GM21717 (cell line): ENCODE measurements around the gene MON2.

Source experiments
- ATAC-seq: cut with Tn5 transposase; IDR thresholded peaks from one replicate; pipeline ENCODE4 v1.9.1; 2021; ENCODE audit warnings: mild to moderate bottlenecking, moderate library complexity; ENCODE audit not compliant: unreplicated experiment

MON2 gene

GRCh38 chr12:62604373-62604772, 137.7 kb downstream of the MON2 start:
- no peak for ATAC-seq

GRCh38 chr12:62604871-62605270, 138.2 kb downstream of the MON2 start:
- ATAC-seq = no peak

- no peak for ATAC-seq
Measured at GRCh38 chr12:62605981-62606380, 139.4 kb downstream of the MON2 start.

DNA sequence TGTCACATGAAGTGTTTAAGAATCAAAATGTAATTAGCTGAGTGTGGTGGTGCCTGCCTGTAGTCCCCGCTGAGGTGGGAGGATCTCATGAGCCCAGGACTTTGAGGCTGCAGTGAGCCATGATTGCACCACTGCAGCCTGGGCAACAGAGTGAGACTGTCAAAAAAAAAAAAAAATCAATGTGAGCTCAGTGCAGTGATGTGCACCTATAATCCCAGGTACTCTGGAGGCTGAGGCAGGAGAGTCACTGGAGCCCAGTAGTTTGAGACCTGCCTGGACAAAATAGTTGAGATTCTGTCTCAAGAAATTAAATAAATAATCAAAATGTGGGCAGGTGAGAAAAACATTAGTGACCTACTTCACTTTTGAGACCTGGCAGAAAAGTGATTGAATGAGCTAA, 140.0 kb downstream of the MON2 start:
- ATAC-seq = no peak

GRCh38 chr12:62613081-62613480, 146.5 kb downstream of the MON2 start:
- no peak for ATAC-seq

DNA sequence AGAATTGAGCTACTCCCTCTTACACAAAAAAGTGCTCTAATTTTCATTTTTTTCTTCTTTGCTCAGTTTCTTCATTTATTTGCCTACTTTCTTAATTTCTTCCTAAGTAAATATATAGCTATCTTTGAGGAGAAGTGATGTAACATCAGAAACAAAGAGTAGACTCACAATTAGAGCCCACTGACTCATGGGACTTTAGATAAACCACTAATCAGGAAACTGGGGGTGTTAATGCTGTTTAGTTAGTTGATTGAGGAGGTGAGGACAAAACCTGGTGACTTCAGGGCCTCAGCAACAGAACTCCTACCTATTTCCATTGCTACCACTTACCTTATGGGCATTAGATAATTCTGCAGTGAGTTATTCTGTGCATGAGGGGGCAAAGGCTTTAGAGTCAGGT, 151.7 kb downstream of the MON2 start:
- ATAC-seq = no peak

DNA sequence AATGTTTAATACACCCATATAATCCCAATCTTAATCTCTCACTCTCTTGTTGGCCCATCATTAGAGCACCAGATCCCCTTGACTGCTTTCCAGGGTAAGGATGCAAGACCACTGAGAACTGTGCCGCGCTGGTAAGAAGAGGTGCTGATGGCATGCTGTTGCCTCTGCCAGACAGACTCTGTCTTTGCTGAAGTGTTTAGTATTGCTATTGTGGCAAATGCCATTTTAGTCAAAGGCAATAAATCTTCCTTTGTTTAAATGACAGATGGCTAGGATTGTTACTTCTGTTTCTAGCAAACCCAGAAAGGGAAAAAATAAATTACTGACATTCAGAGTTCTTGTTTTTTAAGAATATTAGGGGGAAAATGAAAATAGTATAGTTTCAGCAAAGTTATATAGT, 152.3 kb downstream of the MON2 start:
- no peak for ATAC-seq

GRCh38 chr12:62621101-62621638, 154.5 kb downstream of the MON2 start:
- no peak for ATAC-seq

DNA sequence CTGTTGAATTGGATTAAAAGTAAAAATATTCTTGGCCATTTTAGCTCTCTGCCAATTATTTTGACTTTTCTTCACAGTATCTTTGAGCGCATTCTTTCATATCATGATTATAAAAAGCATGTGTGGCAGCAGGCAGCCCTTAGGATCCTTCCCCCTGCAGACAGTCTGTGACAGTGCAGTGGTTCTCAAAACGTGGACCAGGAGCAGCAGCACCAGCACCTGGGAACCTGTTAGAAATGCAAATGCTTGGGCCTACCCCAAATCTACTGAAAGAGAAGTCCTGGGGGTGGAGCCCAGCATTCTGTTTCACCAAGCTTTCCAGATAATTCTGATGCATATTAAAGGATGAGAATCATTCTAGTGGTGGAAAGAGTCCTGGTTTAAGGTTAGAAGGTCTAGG, 155.6 kb downstream of the MON2 start:
- ATAC-seq = no peak

DNA sequence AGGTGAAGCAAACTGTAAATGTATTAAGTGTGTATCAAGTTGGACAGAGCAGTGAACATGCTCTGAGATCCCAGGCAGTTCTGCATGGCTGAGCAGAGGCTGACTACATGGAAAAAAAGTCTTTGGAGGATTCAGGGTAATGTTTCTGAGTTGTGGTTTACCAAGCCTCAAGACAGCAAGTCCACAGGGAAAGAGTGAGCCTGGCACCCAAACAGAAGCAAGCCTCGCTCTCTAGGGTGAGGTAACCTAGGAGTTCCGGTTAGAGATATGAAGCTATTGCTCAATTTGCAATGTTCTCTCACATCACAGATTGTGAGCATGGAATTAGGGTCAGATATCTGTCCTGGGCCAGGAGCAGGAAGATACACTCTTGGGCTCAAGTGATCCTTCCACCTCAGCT, 158.6 kb downstream of the MON2 start:
- no peak for ATAC-seq

DNA sequence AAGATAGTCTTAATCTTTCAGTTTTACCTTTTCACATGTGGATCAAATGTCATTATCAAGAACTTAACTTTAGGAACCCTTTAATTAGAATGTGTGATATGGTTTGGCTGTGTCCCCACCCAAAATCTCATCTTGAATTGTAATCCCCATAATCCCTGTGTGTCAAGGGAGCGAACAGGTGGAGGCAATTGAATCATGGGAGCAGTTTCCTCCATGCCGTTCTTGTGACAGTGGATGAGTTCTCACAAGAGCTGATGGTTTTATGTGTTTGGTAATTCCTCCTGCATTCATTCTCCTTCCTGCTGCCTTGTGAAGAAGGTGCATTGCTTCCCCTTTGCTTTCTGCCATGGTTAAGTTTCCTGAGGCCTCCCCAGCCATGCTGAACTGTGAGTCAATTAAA, 160.6 kb downstream of the MON2 start:
- ATAC-seq = no peak

DNA sequence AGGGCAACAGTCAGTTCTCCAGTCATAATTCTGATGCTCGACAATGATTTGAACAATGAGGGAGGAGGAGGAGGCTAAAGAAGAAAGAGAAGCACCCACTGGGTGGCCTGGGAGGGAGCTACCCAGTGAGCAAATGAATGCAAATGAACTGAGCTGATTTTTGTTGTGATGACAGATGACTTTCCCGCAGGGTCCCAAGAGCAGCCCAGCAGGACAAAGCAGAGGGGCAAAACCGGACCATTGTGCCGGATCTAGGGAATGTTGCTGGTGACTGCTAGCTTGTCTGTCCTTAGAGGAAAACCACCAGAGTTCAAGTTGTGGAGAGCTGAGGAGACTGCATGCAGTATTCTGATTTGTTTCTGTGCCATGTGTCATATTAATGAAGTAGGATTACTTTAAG, 162.8 kb downstream of the MON2 start:
- ATAC-seq = no peak

DNA sequence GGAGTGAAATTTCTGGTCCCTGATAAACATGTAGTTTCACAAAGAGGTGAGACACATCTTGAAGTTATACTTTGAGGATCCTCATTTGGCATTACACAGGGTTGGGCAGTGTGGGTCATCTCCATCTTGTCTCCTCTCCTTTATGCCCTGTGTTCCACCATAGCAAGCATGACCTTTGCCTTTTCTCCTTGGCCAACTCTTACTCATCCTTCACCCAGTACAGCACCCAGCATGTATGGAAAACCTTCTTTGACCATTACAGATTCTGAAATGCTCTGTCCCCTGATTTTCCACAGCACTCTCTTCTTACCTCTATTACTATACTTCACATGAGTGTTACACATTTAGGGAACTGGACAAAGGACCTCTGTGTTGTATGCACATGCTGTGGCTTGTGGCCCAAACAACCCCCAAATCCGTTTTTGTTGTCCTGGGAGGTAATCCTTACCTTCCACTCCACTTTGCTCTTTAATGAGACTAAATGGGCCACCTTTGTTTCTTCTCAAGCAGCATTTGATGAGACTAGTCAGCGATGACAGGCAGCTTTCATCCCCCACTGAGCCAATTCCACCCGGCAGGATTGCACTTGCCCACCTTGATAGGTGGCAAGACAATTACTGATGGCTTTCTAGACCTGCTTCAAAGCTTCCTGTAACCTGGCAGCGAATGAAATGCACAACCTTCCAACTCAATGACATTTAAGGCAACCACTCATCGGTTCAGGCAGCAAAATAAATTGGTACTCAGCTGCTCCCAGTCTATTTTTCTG, 163.5 kb downstream of the MON2 start:
- no peak for ATAC-seq

GRCh38 chr12:62631471-62632410, 165.1 kb downstream of the MON2 start:
- peak; percentile 57 for ATAC-seq

- ATAC-seq = peak; percentile 53
Measured at GRCh38 chr12:62632411-62632918, 165.8 kb downstream of the MON2 start.

DNA sequence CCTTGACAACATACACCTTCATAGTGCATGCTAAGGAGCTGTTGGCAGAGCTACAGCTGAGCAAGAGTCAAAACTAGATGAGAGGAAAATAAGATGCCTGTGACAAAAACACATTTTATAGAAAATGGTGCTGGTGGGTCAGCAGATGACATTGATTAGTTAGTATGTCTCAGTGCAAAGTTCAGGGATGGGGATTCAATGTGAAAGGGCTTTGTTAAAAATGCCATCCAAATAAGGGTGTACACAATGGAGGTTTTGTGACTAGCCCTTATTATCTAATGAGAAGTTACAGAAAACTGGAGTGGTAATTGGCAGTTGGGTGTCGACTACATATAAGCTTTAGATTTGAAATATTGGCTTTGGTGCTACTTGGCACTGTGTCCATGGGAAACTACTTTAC, 169.0 kb downstream of the MON2 start:
- no peak for ATAC-seq

DNA sequence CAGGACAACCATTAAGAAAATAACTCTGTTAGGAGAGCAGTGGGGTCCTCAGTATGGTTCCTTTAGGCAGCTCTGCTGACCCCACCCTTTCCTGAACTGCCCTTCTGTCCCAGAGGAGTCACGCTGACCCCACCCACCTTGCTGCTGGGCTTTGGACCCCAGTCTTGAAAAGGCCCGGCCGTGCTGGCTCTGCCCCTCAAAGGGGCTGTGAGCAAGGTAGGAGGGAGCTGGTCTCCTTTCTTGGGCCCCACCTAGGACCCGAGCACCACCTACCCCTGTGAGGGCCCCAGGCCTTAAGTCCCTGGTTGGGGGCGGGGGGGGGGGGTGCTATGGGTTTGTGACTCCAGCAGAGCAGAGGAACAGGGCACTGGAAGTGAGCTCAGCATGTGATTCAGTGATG, 171.1 kb downstream of the MON2 start:
- ATAC-seq = no peak

- ATAC-seq = peak; percentile 97
Measured at GRCh38 chr12:62640910-62641448, 174.4 kb downstream of the MON2 start.

GRCh38 chr12:62642486-62642885, 175.9 kb downstream of the MON2 start:
- ATAC-seq = no peak

DNA sequence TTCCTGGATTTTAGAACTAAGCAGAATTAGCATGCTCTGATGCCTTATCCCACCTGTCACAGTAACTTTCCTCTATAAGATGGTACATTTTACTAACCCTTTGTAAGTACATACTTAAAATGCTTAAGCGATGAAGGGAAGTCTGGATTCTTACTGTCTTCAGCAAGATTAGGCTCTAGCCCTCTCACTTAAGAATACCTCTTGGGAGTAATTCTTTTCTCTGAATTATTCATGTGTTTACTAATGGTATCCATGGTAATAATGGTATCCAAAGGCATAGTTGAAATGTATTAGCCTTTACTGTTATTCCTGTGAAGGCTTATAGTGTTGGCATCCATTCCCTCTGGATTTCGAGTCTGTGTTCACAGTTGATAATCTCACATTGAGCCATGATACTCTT, 176.9 kb downstream of the MON2 start:
- no peak for ATAC-seq

- no peak for ATAC-seq
Measured at GRCh38 chr12:62646566-62646965, 179.9 kb downstream of the MON2 start.
